HepG2 (cell line): Measurements from ENCODE around the gene ZDHHC18. TPM values are rescaled to one million over a fixed set of nuclear protein-coding genes. Genes with fewer than 3 reads are reported as not detected.

Experiments
- ATAC-seq: fragments of 200-7000 bp; cut with Tn5 transposase; 3 replicates; pipeline ENCODE4 v1.9.1; 2020; ENCODE audit warnings: mild to moderate bottlenecking, moderate library complexity
- BruUV-seq: library from RNA; stranded (reverse); fragments of 400-500 nt; replicated peaks from 2 replicates; lab custom pipeline; 2021; lab: Mats Ljungman, UMichigan
- CTCF ChIA-PET: fragments of 300-600 bp; formaldehyde crosslinking; extraction: SDS; loops from one replicate; lab custom pipeline; 2021; ENCODE audit warnings: low total read pairs, inconsistent platforms, low intra/inter-chr PET ratio; lab: Yijun Ruan, JAX
- POLR2A ChIA-PET: fragments of 350-600 bp; sonication (Branson Sonifier 250); formaldehyde crosslinking; loops from one replicate; lab custom pipeline; 2020; ENCODE audit warnings: antibody characterized with exemption, inconsistent platforms; lab: Yijun Ruan, JAX
- DNase-seq: peaks from one replicate; pipeline ENCODE4 v3.0.0-alpha.2; 2015; ENCODE audit warnings: low spot score
- FAIRE-seq: peaks from 3 replicates; lab custom pipeline; 2011; peaks lifted over from hg19 to GRCh38; lab: Jason Lieb, UNC
- H2AFZ ChIP-seq: one replicate; pipeline ENCODE4 v1.6.1; 2011; ENCODE audit warnings: low read length, inconsistent platforms
- H3K27ac ChIP-seq: fragments of 300-600 bp; 3 replicates; pipeline ENCODE4 v1.8.0; 2011; ENCODE audit warnings: mixed run types, mild to moderate bottlenecking, mixed read lengths, low read length, inconsistent platforms; ENCODE audit not compliant: insufficient read depth; ENCODE audit errors: extremely low read length
- H3K27me3 ChIP-seq, 2 experiments: fragments of 200-600 bp in 1 of 2; 2 replicates in 1 of 2; 3 replicates in 1 of 2; pipeline versions ENCODE4 v1.6.0 to v1.8.0; 2011; ENCODE audit warnings: low read length in 2 of 2, mild to moderate bottlenecking in 2 of 2, moderate library complexity in 2 of 2, inconsistent platforms in 1 of 2; ENCODE audit not compliant: insufficient read depth in 2 of 2, control insufficient read depth in 1 of 2
- H3K36me3 ChIP-seq, 2 experiments: fragments of 200-600 bp in 1 of 2; replicated peaks in 1 of 2; 2 replicates in 1 of 2; 3 replicates in 1 of 2; pipeline versions ENCODE4 v1.5.1 to v1.8.0; 2011; ENCODE audit warnings: low read length in 2 of 2, inconsistent platforms in 1 of 2; ENCODE audit not compliant: insufficient read depth in 2 of 2, control insufficient read depth in 1 of 2
- H3K4me1 ChIP-seq: 2 replicates; pipeline ENCODE4 v1.5.1; 2012; ENCODE audit warnings: low read length, inconsistent platforms; ENCODE audit not compliant: insufficient read depth
- H3K4me2 ChIP-seq: 2 replicates; pipeline ENCODE4 v1.6.0; 2011; ENCODE audit warnings: low read depth, low read length, inconsistent platforms
- H3K4me3 ChIP-seq, 3 experiments: fragments of 200-600 bp in 1 of 3; sonication (generic), shearing (Covaris generic) in 1 of 3; replicated peaks in 1 of 3; 2 replicates each; pipeline ENCODE4 v1.5.1; 2011 to 2016; ENCODE audit warnings: low read length in 3 of 3, inconsistent platforms in 2 of 3, low read depth in 2 of 3, mild to moderate bottlenecking in 2 of 3, control low read depth in 1 of 3, mixed read lengths in 1 of 3; ENCODE audit not compliant: insufficient read depth in 1 of 3
- H3K79me2 ChIP-seq: one replicate; pipeline ENCODE4 v1.6.1; 2011; ENCODE audit warnings: low read length, inconsistent platforms; ENCODE audit not compliant: insufficient read depth
- H3K9ac ChIP-seq: 2 replicates; pipeline ENCODE4 v1.6.0; 2011; ENCODE audit warnings: mild to moderate bottlenecking, low read depth, low read length, inconsistent platforms; ENCODE audit not compliant: insufficient read depth
- H3K9me3 ChIP-seq: 2 replicates; pipeline ENCODE4 v1.5.1; 2012; ENCODE audit warnings: mild to moderate bottlenecking, low read length
- H4K20me1 ChIP-seq: 2 replicates; pipeline ENCODE4 v1.6.0; 2011; ENCODE audit warnings: inconsistent platforms, mild to moderate bottlenecking, low read length, moderate library complexity; ENCODE audit not compliant: insufficient read depth
- CEBPG ChIP-seq: IDR thresholded peaks from 2 replicates; pipeline ENCODE4 v1.6.1; 2016
- GLI4 ChIP-seq: sonication (generic); formaldehyde crosslinking; IDR thresholded peaks from 2 replicates; pipeline ENCODE4 v1.5.1; 2020; ENCODE audit warnings: missing genetic modification reagents, mild to moderate bottlenecking, moderate library complexity, borderline replicate concordance
- KMT2B ChIP-seq: IDR thresholded peaks from 2 replicates; pipeline ENCODE4 v1.6.1; 2016; ENCODE audit warnings: missing genetic modification reagents, missing compliant biosample characterization
- SOX6 ChIP-seq, 2 experiments: fragments of 450-650 bp in 1 of 2; sonication (generic) in 1 of 2; formaldehyde crosslinking in 1 of 2; IDR thresholded peaks; 2 replicates each; pipeline versions ENCODE4 v1.4.0 to v1.6.1; 2017 to 2020; ENCODE audit warnings: antibody characterized with exemption in 1 of 2, mild to moderate bottlenecking in 1 of 2, missing genetic modification reagents in 1 of 2
- TBP ChIP-seq: sonication (generic); formaldehyde crosslinking; IDR thresholded peaks from 2 replicates; pipeline ENCODE4 v1.5.0; 2020; ENCODE audit warnings: missing genetic modification reagents
- ZNF17 ChIP-seq: sonication (generic); formaldehyde crosslinking; IDR thresholded peaks from 2 replicates; pipeline ENCODE4 v1.5.0; 2020; ENCODE audit warnings: mild to moderate bottlenecking, missing genetic modification reagents
- ZNF605 ChIP-seq: sonication (generic); formaldehyde crosslinking; IDR thresholded peaks from 2 replicates; pipeline ENCODE4 v1.8.0; 2022; ENCODE audit warnings: mild to moderate bottlenecking, missing genetic modification reagents
- ZNF678 ChIP-seq: sonication (generic); formaldehyde crosslinking; IDR thresholded peaks from 2 replicates; pipeline ENCODE4 v1.4.0; 2020; ENCODE audit warnings: mild to moderate bottlenecking, missing genetic modification reagents
- ZNF891 ChIP-seq: sonication (generic); formaldehyde crosslinking; IDR thresholded peaks from 2 replicates; pipeline ENCODE4 v1.5.0; 2020; ENCODE audit warnings: mild to moderate bottlenecking, missing genetic modification reagents
- WGBS: methylation state at CpG from one replicate; pipeline ENCODE4 v1.1.6; 2017; ENCODE audit warnings: low lambda C conversion rate; 5-methylcytosine and 5-hydroxymethylcytosine counted together
- in situ Hi-C: cut with HindIII; loops from 2 replicates; pipeline ENCODE4 v1.10.0; 2017; ENCODE audit warnings: low pct_unique_long_range_greater_than_20kb; ENCODE audit not compliant: extremely low pct_ligation_motif_present
- intact Hi-C: fragments of 100-400 bp; cut with micrococcal nuclease; formaldehyde crosslinking; loops from one replicate; pipeline ENCODE4 v1.10.0; 2022; ENCODE audit not compliant: unreplicated experiment
- polyA plus RNA-seq, 8 experiments: library from polyadenylated mRNA; depleted of rRNA in 3 of 8; stranded (reverse) in 7 of 8; unstranded in 1 of 8; fragments of >200 nt; fragmentation: Illumina TruSeq in 4 of 8; extraction: Trizol in 4 of 8; gene quantifications; 2 replicates each; pipeline versions ENCODE4 v1.2.1 to v1.2.3, GENCODE V29; 2011 to 2016; ENCODE audit warnings: low read depth in 4 of 8, missing spikeins in 1 of 8, mixed read lengths in 1 of 8; ENCODE audit not compliant: insufficient read depth in 1 of 8
- total RNA-seq, 5 experiments: library from RNA; depleted of rRNA; stranded (reverse); fragments of >200 nt; fragmentation: Illumina TruSeq; extraction: Trizol; gene quantifications; 2 replicates each; pipeline ENCODE4 v1.2.3, GENCODE V29; 2016; ENCODE audit warnings: low read depth in 1 of 5
- TF ChIP-seq, protein P1 (sequence below), 2 experiments: fragments of 450-650 bp in 1 of 2; sonication (generic) in 1 of 2; formaldehyde crosslinking in 1 of 2; IDR thresholded peaks; 2 replicates each; pipeline versions ENCODE4 v1.6.1 to v1.8.0; 2016 to 2022; ENCODE audit warnings: antibody characterized with exemption in 1 of 2, mild to moderate bottlenecking in 1 of 2, missing genetic modification reagents in 1 of 2

The ZDHHC18 gene
- total and polyA plus RNA-seq, 2 of the 13 experiments (the other 11 are each of a cell fraction or from before 2014, with no cell fraction given) = 13.2 to 35.3 TPM

DNA sequence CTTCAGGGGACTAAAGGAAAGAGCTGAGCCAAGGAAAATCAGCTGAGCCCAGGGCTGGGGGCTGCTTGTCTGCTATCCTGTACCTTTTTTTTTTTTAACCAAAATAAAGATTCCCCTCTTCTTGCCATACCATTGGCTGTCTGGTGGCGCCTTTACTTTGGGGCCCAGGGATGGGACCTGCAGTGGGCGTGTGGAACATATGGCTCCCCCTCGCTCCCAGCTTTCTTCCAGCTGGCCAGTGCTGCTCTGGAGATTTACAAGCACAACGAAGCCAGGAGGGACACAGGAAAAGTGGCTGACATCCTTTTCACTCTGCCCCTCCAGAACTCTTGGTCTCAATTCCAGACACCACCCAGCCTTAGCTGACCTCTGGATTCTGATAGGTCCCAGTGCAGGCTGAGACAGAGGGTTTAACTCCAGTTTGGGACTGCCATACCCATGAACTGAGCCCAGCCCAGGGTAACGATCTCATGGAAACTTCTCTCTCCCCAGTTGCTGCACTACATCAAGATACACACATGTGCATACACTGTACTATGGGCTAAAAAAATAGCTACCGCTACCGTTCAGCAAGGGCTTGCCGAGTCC is 31.1 kb downstream of the ZDHHC18 start:
- no peak overlapping the region for H3K27ac ChIP-seq
- no peak for DNase-seq
- POLR2A ChIA-PET = interaction anchor here (1.4 kb wide), 1 partner anchor 47 kb away, joined by 3 read pairs; no protein-coding TSS in a partner anchor
- CTCF ChIA-PET = interaction anchor here (1.3 kb wide), 1 partner anchor 21 kb away, joined by 3 read pairs; no protein-coding TSS in a partner anchor
- peaks cover 16% of the 10 kb centered on the region for H3K4me1 ChIP-seq
- H3K27me3 ChIP-seq = no peaks in the 10 kb centered on the region
- H3K4me3 ChIP-seq = no peak overlapping the region
- no peaks in the 10 kb centered on the region for H4K20me1 ChIP-seq
- 96% methylated on average over 7 of the region's 8 CpGs for WGBS
- H3K79me2 ChIP-seq = no peaks in the 10 kb centered on the region
- H3K36me3 ChIP-seq = peaks cover 12 to 15% of the 10 kb centered on the region in 2 experiments; a peak in 4 of 5 replicates
- intact Hi-C loops = no loop called here
- TF ChIP-seq GLI4 (CRISPR knock-in tag) = no peak
- TF ChIP-seq ZNF17 (CRISPR knock-in tag) = no peak
- no peak for TF ChIP-seq ZNF605
- no peak for TF ChIP-seq CEBPG (CRISPR knock-in tag)
- TF ChIP-seq ZNF891 (CRISPR knock-in tag) = no peak
- no peak for TF ChIP-seq SOX6 (IDR thresholded peaks at IDR 0.05)
- no peak for TF ChIP-seq SOX6 (CRISPR knock-in tag; IDR thresholded peaks at IDR 0.05)
- no peak for TF ChIP-seq TBP (CRISPR knock-in tag)
- TF ChIP-seq, protein P1, sequence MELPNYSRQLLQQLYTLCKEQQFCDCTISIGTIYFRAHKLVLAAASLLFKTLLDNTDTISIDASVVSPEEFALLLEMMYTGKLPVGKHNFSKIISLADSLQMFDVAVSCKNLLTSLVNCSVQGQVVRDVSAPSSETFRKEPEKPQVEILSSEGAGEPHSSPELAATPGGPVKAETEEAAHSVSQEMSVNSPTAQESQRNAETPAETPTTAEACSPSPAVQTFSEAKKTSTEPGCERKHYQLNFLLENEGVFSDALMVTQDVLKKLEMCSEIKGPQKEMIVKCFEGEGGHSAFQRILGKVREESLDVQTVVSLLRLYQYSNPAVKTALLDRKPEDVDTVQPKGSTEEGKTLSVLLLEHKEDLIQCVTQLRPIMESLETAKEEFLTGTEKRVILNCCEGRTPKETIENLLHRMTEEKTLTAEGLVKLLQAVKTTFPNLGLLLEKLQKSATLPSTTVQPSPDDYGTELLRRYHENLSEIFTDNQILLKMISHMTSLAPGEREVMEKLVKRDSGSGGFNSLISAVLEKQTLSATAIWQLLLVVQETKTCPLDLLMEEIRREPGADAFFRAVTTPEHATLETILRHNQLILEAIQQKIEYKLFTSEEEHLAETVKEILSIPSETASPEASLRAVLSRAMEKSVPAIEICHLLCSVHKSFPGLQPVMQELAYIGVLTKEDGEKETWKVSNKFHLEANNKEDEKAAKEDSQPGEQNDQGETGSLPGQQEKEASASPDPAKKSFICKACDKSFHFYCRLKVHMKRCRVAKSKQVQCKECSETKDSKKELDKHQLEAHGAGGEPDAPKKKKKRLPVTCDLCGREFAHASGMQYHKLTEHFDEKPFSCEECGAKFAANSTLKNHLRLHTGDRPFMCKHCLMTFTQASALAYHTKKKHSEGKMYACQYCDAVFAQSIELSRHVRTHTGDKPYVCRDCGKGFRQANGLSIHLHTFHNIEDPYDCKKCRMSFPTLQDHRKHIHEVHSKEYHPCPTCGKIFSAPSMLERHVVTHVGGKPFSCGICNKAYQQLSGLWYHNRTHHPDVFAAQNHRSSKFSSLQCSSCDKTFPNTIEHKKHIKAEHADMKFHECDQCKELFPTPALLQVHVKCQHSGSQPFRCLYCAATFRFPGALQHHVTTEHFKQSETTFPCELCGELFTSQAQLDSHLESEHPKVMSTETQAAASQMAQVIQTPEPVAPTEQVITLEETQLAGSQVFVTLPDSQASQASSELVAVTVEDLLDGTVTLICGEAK (IDR thresholded peaks at IDR 0.05) = no peak
- TF ChIP-seq, protein P1 (CRISPR knock-in tag; IDR thresholded peaks at IDR 0.05) = no peak
- no peak for TF ChIP-seq ZNF678 (CRISPR knock-in tag)
- TF ChIP-seq KMT2B (CRISPR knock-in tag) = no peak
- no TSS peak for BruUV-seq
- in situ Hi-C loops = no loop called here
- no peaks in the 10 kb centered on the region for H3K9me3 ChIP-seq
- no peak overlapping the region for H3K4me2 ChIP-seq
- no peak overlapping the region for H3K9ac ChIP-seq
- FAIRE-seq = no peak
- no peak overlapping the region for H2AFZ ChIP-seq
- no peak for ATAC-seq
